IMR-90 (cell line): ENCODE results near the gene ADRA2C. TPM values are rescaled to one million over a fixed set of nuclear protein-coding genes. Genes with fewer than 3 reads are reported as not detected.

Experiments used
- ATAC-seq: fragments of 200-7000 bp; cut with Tn5 transposase; 2 replicates; pipeline ENCODE4 v1.9.1; 2020; ENCODE audit warnings: low read depth, mild to moderate bottlenecking, moderate library complexity
- BruUV-seq: library from RNA; stranded (reverse); fragments of 400-500 nt; replicated peaks from 2 replicates; lab custom pipeline; 2021; lab: Mats Ljungman, UMichigan
- CTCF ChIA-PET: fragments of 300-600 bp; formaldehyde crosslinking; extraction: SDS; loops from one replicate; lab custom pipeline; 2021; ENCODE audit warnings: antibody characterized with exemption; lab: Yijun Ruan, JAX
- POLR2A ChIA-PET: fragments of 300-600 bp; sonication (Branson Sonifier 250); formaldehyde crosslinking; loops from one replicate; lab custom pipeline; 2022; ENCODE audit warnings: antibody characterized with exemption; ENCODE audit not compliant: unreplicated experiment; lab: Charles Lee
- DNase-seq: peaks from one replicate; pipeline ENCODE4 v3.0.0; 2013
- H2AFZ ChIP-seq: replicated peaks from 2 replicates; pipeline ENCODE3; 2013; ENCODE audit warnings: low read length, mild to moderate bottlenecking; ENCODE audit not compliant: poor library complexity
- H2AK5ac ChIP-seq: 2 replicates; pipeline ENCODE4 v1.6.1; 2013; ENCODE audit warnings: low read depth, low read length, inconsistent platforms
- H2AK9ac ChIP-seq: replicated peaks from 2 replicates; pipeline ENCODE3; 2013; ENCODE audit warnings: mild to moderate bottlenecking, low read depth, low read length, moderate library complexity; ENCODE audit not compliant: poor library complexity
- H2BK120ac ChIP-seq: 2 replicates; pipeline ENCODE4 v1.6.1; 2013; ENCODE audit warnings: low read depth, low read length, inconsistent platforms
- H2BK15ac ChIP-seq: 3 replicates; pipeline ENCODE4 v1.6.1; 2013; ENCODE audit warnings: low read depth, low read length, inconsistent platforms
- H2BK20ac ChIP-seq: 2 replicates; pipeline ENCODE4 v1.6.1; 2013; ENCODE audit warnings: low read depth, mild to moderate bottlenecking, inconsistent platforms, low read length, moderate library complexity
- H2BK5ac ChIP-seq: 2 replicates; pipeline ENCODE4 v1.6.1; 2013; ENCODE audit warnings: mild to moderate bottlenecking, low read depth, low read length, inconsistent platforms; ENCODE audit not compliant: poor library complexity, severe bottlenecking
- H3K14ac ChIP-seq: replicated peaks from 2 replicates; pipeline ENCODE4 v1.6.1; 2013; ENCODE audit warnings: low read depth, low read length, inconsistent platforms
- H3K18ac ChIP-seq: 2 replicates; pipeline ENCODE4 v1.6.1; 2013; ENCODE audit warnings: low read depth, low read length, control low read depth
- H3K23ac ChIP-seq: 2 replicates; pipeline ENCODE4 v1.6.1; 2013; ENCODE audit warnings: low read depth, low read length, inconsistent platforms
- H3K27ac ChIP-seq: 2 replicates; pipeline ENCODE4 v1.5.1; 2013; ENCODE audit warnings: mild to moderate bottlenecking, control low read depth, low read length; ENCODE audit not compliant: insufficient read depth
- H3K27me3 ChIP-seq: 2 replicates; pipeline ENCODE4 v1.6.1; 2013; ENCODE audit warnings: low read length; ENCODE audit not compliant: control insufficient read depth, insufficient read depth
- H3K36me3 ChIP-seq: 2 replicates; pipeline ENCODE4 v1.6.1; 2013; ENCODE audit warnings: low read length, mixed read lengths; ENCODE audit not compliant: control insufficient read depth, insufficient read depth
- H3K4ac ChIP-seq: 2 replicates; pipeline ENCODE4 v1.6.1; 2013; ENCODE audit warnings: low read depth, low read length, inconsistent platforms
- H3K4me1 ChIP-seq: 2 replicates; pipeline ENCODE4 v1.6.1; 2013; ENCODE audit warnings: low read length, mixed read lengths; ENCODE audit not compliant: control insufficient read depth, insufficient read depth
- H3K4me2 ChIP-seq: 2 replicates; pipeline ENCODE4 v1.6.1; 2013; ENCODE audit warnings: low read depth, mild to moderate bottlenecking, control low read depth, low read length, moderate library complexity
- H3K4me3 ChIP-seq: 2 replicates; pipeline ENCODE4 v1.5.1; 2013; ENCODE audit warnings: low read depth, mild to moderate bottlenecking, control low read depth, low read length, moderate library complexity; ENCODE audit not compliant: insufficient read depth
- H3K56ac ChIP-seq: 2 replicates; pipeline ENCODE4 v1.6.1; 2013; ENCODE audit warnings: low read length, inconsistent platforms; ENCODE audit not compliant: insufficient read depth; ENCODE audit errors: extremely low read depth
- H3K79me1 ChIP-seq, 2 experiments: 2 replicates each; pipeline ENCODE4 v1.6.1; 2013; ENCODE audit warnings: low read length in 2 of 2, inconsistent platforms in 1 of 2, low read depth in 1 of 2
- H3K9ac ChIP-seq: 2 replicates; pipeline ENCODE4 v1.6.1; 2013; ENCODE audit warnings: low read depth, low read length, control low read depth
- H3K9me1 ChIP-seq: 2 replicates; pipeline ENCODE4 v1.6.1; 2013; ENCODE audit warnings: low read length, inconsistent platforms; ENCODE audit not compliant: insufficient read depth
- H3K9me3 ChIP-seq: 2 replicates; pipeline ENCODE4 v1.6.1; 2013; ENCODE audit warnings: low read length; ENCODE audit not compliant: control insufficient read depth, insufficient read depth
- H4K20me1 ChIP-seq: 2 replicates; pipeline ENCODE4 v1.6.1; 2013; ENCODE audit warnings: low read length, inconsistent platforms; ENCODE audit not compliant: insufficient read depth
- H4K5ac ChIP-seq: 2 replicates; pipeline ENCODE4 v1.6.1; 2013; ENCODE audit warnings: mild to moderate bottlenecking, low read depth, low read length, control low read depth
- H4K8ac ChIP-seq, 2 experiments: 2 replicates each; pipeline ENCODE4 v1.6.1; 2013; ENCODE audit warnings: low read depth in 2 of 2, low read length in 2 of 2, control low read depth in 1 of 2, inconsistent platforms in 1 of 2
- H4K91ac ChIP-seq: 2 replicates; pipeline ENCODE4 v1.6.1; 2013; ENCODE audit warnings: low read depth, low read length, inconsistent platforms; ENCODE audit not compliant: insufficient read depth
- CHD1 ChIP-seq: IDR thresholded peaks from 2 replicates; pipeline ENCODE4 v1.6.1; 2012; ENCODE audit warnings: low read depth, low read length, improper control_type of control experiment
- MAFK ChIP-seq: IDR thresholded peaks from 2 replicates; pipeline ENCODE4 v1.6.1; 2012; ENCODE audit warnings: low read depth, low read length, improper control_type of control experiment
- MAZ ChIP-seq: IDR thresholded peaks from 2 replicates; pipeline ENCODE4 v1.6.1; 2012; ENCODE audit warnings: low read depth, mild to moderate bottlenecking, low read length, improper control_type of control experiment, moderate library complexity, borderline replicate concordance
- NFE2L2 ChIP-seq: fragments of 150-350 bp; IDR thresholded peaks from 2 replicates; pipeline ENCODE4 v1.6.1; 2016; ENCODE audit warnings: low read depth, mild to moderate bottlenecking, low read length
- RAD21 ChIP-seq: IDR thresholded peaks from 2 replicates; pipeline ENCODE4 v1.6.1; 2012; ENCODE audit warnings: low read length, improper control_type of control experiment
- RCOR1 ChIP-seq: IDR thresholded peaks from 2 replicates; pipeline ENCODE4 v1.6.1; 2012; ENCODE audit warnings: mild to moderate bottlenecking, low read length, improper control_type of control experiment; ENCODE audit not compliant: insufficient replicate concordance
- RFX5 ChIP-seq: IDR thresholded peaks from 2 replicates; pipeline ENCODE4 v1.8.0; 2012; ENCODE audit warnings: low read depth, mild to moderate bottlenecking, low read length, moderate library complexity
- WGBS, 2 experiments: methylation state at CpG; one replicate each; pipeline versions ENCODE4 v1.1.5 to v1.1.7; 2013; ENCODE audit warnings: missing lambda C conversion rate in 2 of 2; ENCODE audit not compliant: insufficient read length in 1 of 2; ENCODE audit errors: extremely low coverage in 2 of 2; 5-methylcytosine and 5-hydroxymethylcytosine counted together
- dilution Hi-C: fragments of 300-500 bp; cut with HindIII; formaldehyde crosslinking; loops from one replicate; pipeline ENCODE4 v1.14.3; 2018; ENCODE audit warnings: low sequenced_read_pairs; ENCODE audit not compliant: unreplicated experiment
- in situ Hi-C: fragments of 300-500 bp; cut with MboI; formaldehyde crosslinking; loops from 3 replicates; pipeline ENCODE4 v1.14.3; 2019; ENCODE audit warnings: low sequenced_read_pairs, inconsistent platforms, mixed read lengths
- intact Hi-C: fragments of 100-400 bp; cut with micrococcal nuclease; formaldehyde crosslinking; loops from 2 replicates; pipeline ENCODE4 v1.10.0; 2022
- polyA plus RNA-seq, 3 experiments: library from polyadenylated mRNA; depleted of rRNA; stranded (reverse); fragments of >200 nt; gene quantifications; 2 replicates each; pipeline ENCODE4 v1.2.3, GENCODE V29; 2012; ENCODE audit warnings: low replicate concordance in 1 of 3
- total RNA-seq: library from RNA; depleted of rRNA; stranded (reverse); fragments of >200 nt; gene quantifications from 2 replicates; pipeline ENCODE4 v1.2.3, GENCODE V29; 2012
- TF ChIP-seq, protein P1 (sequence below): fragments of 150-350 bp; IDR thresholded peaks from 2 replicates; pipeline ENCODE4 v1.6.1; 2016; ENCODE audit warnings: low read depth, mild to moderate bottlenecking, low read length, moderate library complexity, borderline replicate concordance

The ADRA2C gene
- total and polyA plus RNA-seq, 2 of the 4 experiments (the other 2 are of a cell fraction) = under 0.01 to 0.14 TPM

DNA sequence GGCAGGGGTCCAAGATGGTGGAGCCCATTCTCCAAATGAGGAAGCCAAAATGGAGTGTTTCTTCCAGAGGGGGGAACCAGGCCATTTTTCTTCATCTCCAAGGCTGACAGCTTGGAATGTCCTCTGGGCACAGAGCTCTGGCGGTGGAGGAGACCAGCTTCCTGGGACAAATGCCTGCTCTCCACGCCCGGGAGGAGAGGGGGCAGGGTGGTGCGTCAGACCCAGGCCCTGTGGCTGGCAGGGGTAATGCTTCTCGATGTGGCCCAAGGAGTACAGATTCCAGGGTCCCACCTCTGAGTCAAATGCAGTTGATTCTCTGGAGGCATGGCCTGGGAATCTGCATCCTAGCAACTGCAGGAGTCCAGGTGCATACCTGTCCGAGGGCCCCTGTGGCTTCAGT lies 44.6 kb upstream of the ADRA2C start:
- H3K4me1 ChIP-seq = no peaks in the 10 kb centered on the region
- no peak overlapping the region for H2BK120ac ChIP-seq
- no peak overlapping the region for H3K18ac ChIP-seq
- intact Hi-C loops = no loop called here
- H3K9me3 ChIP-seq = peaks cover 15% of the 10 kb centered on the region
- TF ChIP-seq MAZ (no peak), MAFK (no peak), NFE2L2 (no peak), RCOR1 (no peak), RFX5 (no peak), RAD21 (no peak), CHD1 (no peak)
- TF ChIP-seq, protein P1, sequence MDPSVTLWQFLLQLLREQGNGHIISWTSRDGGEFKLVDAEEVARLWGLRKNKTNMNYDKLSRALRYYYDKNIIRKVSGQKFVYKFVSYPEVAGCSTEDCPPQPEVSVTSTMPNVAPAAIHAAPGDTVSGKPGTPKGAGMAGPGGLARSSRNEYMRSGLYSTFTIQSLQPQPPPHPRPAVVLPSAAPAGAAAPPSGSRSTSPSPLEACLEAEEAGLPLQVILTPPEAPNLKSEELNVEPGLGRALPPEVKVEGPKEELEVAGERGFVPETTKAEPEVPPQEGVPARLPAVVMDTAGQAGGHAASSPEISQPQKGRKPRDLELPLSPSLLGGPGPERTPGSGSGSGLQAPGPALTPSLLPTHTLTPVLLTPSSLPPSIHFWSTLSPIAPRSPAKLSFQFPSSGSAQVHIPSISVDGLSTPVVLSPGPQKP = no peak
- no peak overlapping the region for H3K4ac ChIP-seq
- DNase-seq = no peak
- no peak overlapping the region for H3K4me3 ChIP-seq
- peaks cover 62% of the 10 kb centered on the region for H3K27me3 ChIP-seq
- no peaks in the 10 kb centered on the region for H3K79me1 ChIP-seq
- ATAC-seq = no peak
- dilution Hi-C loops = no loop called here
- H2BK5ac ChIP-seq = no peak overlapping the region
- H3K27ac ChIP-seq = no peak overlapping the region
- H3K9ac ChIP-seq = no peak overlapping the region
- in situ Hi-C loops = no loop called here
- H3K23ac ChIP-seq = no peak overlapping the region
- H2AK5ac ChIP-seq = no peak overlapping the region
- no peak overlapping the region for H2AFZ ChIP-seq
- no peak overlapping the region for H3K4me2 ChIP-seq
- H4K91ac ChIP-seq = no peak overlapping the region
- no peak overlapping the region for H3K56ac ChIP-seq
- no peak overlapping the region for H3K14ac ChIP-seq
- no TSS peak for BruUV-seq
- no peak overlapping the region for H4K8ac ChIP-seq
- H3K9me1 ChIP-seq = no peaks in the 10 kb centered on the region
- no peak overlapping the region for H4K5ac ChIP-seq
- H2BK20ac ChIP-seq = no peak overlapping the region
- H3K36me3 ChIP-seq = no peaks in the 10 kb centered on the region
- H2AK9ac ChIP-seq = no peak overlapping the region
- H2BK15ac ChIP-seq = no peak overlapping the region
- ChIA-PET POLR2A (no interaction called here), CTCF (no interaction called here)
- H4K20me1 ChIP-seq = no peaks in the 10 kb centered on the region
- 22% methylated on average over 4 of the region's 6 CpGs; no CpG with 5 or more reads in 1 of the 2 experiments for WGBS, 2 experiments
